Measurements from ENCODE around the gene KRT33B. TPM values are rescaled to one million over a fixed set of nuclear protein-coding genes. Genes with fewer than 3 reads are reported as not detected.

KRT33B gene
- total and polyA plus RNA-seq, 2 of the 4 experiments (the other 2 are of a cell fraction) = 0.18 to 0.22 TPM

DNA sequence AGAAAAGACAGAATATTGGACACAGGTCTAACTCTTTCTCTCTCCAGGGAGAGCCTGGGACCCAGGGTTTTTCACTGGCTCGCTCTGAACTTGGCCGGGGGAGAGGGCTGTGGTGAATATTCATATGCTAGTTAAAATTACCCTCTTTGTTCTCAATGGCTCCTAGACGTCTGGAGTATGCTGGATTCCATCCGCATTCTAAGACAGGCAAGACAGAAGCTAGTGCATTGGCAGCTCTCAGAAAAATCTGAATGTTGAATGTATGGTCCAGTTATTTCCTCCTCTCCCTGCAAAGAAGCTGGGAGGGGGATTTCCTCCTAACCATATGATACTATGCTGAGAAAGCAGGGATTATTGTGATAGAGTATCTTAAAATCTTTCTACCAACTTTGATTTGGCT, 18.1 kb upstream of the KRT33B start:
- TF ChIP-seq RCOR1 (IDR thresholded peaks at IDR 0.05; ENCODE audit: insufficient replicate concordance, low read length) = no peak
- TF ChIP-seq, protein P1, sequence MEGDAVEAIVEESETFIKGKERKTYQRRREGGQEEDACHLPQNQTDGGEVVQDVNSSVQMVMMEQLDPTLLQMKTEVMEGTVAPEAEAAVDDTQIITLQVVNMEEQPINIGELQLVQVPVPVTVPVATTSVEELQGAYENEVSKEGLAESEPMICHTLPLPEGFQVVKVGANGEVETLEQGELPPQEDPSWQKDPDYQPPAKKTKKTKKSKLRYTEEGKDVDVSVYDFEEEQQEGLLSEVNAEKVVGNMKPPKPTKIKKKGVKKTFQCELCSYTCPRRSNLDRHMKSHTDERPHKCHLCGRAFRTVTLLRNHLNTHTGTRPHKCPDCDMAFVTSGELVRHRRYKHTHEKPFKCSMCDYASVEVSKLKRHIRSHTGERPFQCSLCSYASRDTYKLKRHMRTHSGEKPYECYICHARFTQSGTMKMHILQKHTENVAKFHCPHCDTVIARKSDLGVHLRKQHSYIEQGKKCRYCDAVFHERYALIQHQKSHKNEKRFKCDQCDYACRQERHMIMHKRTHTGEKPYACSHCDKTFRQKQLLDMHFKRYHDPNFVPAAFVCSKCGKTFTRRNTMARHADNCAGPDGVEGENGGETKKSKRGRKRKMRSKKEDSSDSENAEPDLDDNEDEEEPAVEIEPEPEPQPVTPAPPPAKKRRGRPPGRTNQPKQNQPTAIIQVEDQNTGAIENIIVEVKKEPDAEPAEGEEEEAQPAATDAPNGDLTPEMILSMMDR (conservative IDR thresholded peaks at IDR 0.05; ENCODE audit: low read depth, low read length) = no peak
- H3K23ac ChIP-seq (ENCODE audit: low read depth, low read length) = no peak overlapping the region
- no peaks in the 10 kb centered on the region for H3K27me3 ChIP-seq (ENCODE audit: control insufficient read depth, insufficient read depth, low read length)
- no peak overlapping the region for H2AK5ac ChIP-seq (ENCODE audit: low read depth, low read length)
- H3K79me1 ChIP-seq (ENCODE audit: low read depth in 1 of 2, low read length in 2 of 2) = no peaks in the 10 kb centered on the region
- WGBS, 2 experiments (ENCODE audit: extremely low coverage in 2 of 2, insufficient read length in 1 of 2) = no CpG with 5 or more reads among the region's 4 CpGs
- H2BK15ac ChIP-seq (ENCODE audit: low read depth, low read length) = no peak overlapping the region
- no peaks in the 10 kb centered on the region for H4K20me1 ChIP-seq (ENCODE audit: insufficient read depth, low read length)
- H3K4me2 ChIP-seq (ENCODE audit: low read depth, low read length) = no peak overlapping the region
- ATAC-seq (ENCODE audit: low read depth) (no peak), DNase-seq (no peak)
- H3K4ac ChIP-seq (ENCODE audit: low read depth, low read length) = no peak overlapping the region
- no peak overlapping the region for H3K18ac ChIP-seq (ENCODE audit: low read depth, low read length)
- H2BK20ac ChIP-seq (ENCODE audit: low read depth, low read length) = no peak overlapping the region
- no TSS peak for BruUV-seq (replicated peaks)
- H3K56ac ChIP-seq (ENCODE audit: extremely low read depth, insufficient read depth, low read length) = no peak overlapping the region
- CTCF ChIA-PET = no interaction called here
- no peak overlapping the region for H4K5ac ChIP-seq (ENCODE audit: low read depth, low read length)
- dilution Hi-C loops (cut with HindIII; ENCODE audit: low sequenced_read_pairs, unreplicated experiment) = no loop called here
- H2AFZ ChIP-seq (replicated peaks; ENCODE audit: low read length, poor library complexity) = no peak overlapping the region
- no peak overlapping the region for H3K27ac ChIP-seq (ENCODE audit: insufficient read depth, low read length)
- no peak overlapping the region for H3K4me3 ChIP-seq (ENCODE audit: insufficient read depth, low read depth, low read length)
- H4K8ac ChIP-seq (ENCODE audit: low read depth in 2 of 2, low read length in 2 of 2) = no peak overlapping the region
- no peaks in the 10 kb centered on the region; the same call in 1 of the 2 replicates for H3K9me1 ChIP-seq (ENCODE audit: insufficient read depth, low read length)
- no peak overlapping the region for H3K14ac ChIP-seq (replicated peaks; ENCODE audit: low read depth, low read length)
- 0 out of 2 replicates have a peak overlapping the region, but pooled peaks have one; percentile 5 for H2BK120ac ChIP-seq (ENCODE audit: low read depth, low read length)
- H3K9me3 ChIP-seq (ENCODE audit: control insufficient read depth, insufficient read depth, low read length) = no peaks in the 10 kb centered on the region
- no peak overlapping the region for H3K9ac ChIP-seq (ENCODE audit: low read depth, low read length)
- peaks cover 2% of the 10 kb centered on the region; the same call in 1 of the 2 replicates for H3K4me1 ChIP-seq (ENCODE audit: control insufficient read depth, insufficient read depth, low read length)
- H4K91ac ChIP-seq (ENCODE audit: insufficient read depth, low read depth, low read length) = no peak overlapping the region
- POLR2A ChIA-PET (ENCODE audit: unreplicated experiment) = no interaction called here
- H2AK9ac ChIP-seq (replicated peaks; ENCODE audit: low read depth, low read length, poor library complexity) = no peak overlapping the region
- no peak overlapping the region for H2BK5ac ChIP-seq (ENCODE audit: low read depth, low read length, poor library complexity, severe bottlenecking)
- intact Hi-C loops (cut with micrococcal nuclease) = no loop called here
- H3K36me3 ChIP-seq (ENCODE audit: control insufficient read depth, insufficient read depth, low read length) = no peaks in the 10 kb centered on the region
- in situ Hi-C loops (cut with MboI; ENCODE audit: low sequenced_read_pairs) = no loop called here

Measured in IMR-90 (cell line).